ENCODE data around the gene KLHL13. TPM values are rescaled to one million over a fixed set of nuclear protein-coding genes. Genes with fewer than 3 reads are reported as not detected.

KLHL13 gene
- total RNA-seq, 4 donors from 2014 or later = 1.3 to 8.2 (median 5.2) TPM

GRCh38 chrX:118114971-118115370 is 1.6 kb downstream of the KLHL13 start:
- intact Hi-C loops (cut with DNase I) = no loop called here
- 39 to 41% methylated on average over 2 of the region's 2 CpGs for WGBS, 2 donors
- TF ChIP-seq POLR2A (IDR thresholded peaks at IDR 0.05) (no peak), CTCF (IDR thresholded peaks at IDR 0.05) (no peak)
- H3K4me3 ChIP-seq = peak overlapping the region in 3 of 4 donors; percentile 55 to 76 (median 60)
- DNase-seq = no peak
- no peaks in the 10 kb centered on the region for H3K36me3 ChIP-seq
- peaks cover 0 to 20% (median 0%) of the 10 kb centered on the region in 3 donors for H3K4me1 ChIP-seq
- peak overlapping the region in 3 of 4 donors; percentile 0 to 83 (median 80) for H3K27ac ChIP-seq
- no peaks in the 10 kb centered on the region for H3K9me3 ChIP-seq
- H3K27me3 ChIP-seq = no peaks in the 10 kb centered on the region

GRCh38 chrX:118109065-118109464 is 7.5 kb downstream of the KLHL13 start:
- Histone ChIP-seq H3K36me3 (no peaks in the 10 kb centered on the region), H3K27ac (no peak overlapping the region), H3K4me1 (peaks cover 0 to 1% (median 0%) of the 10 kb centered on the region in 3 donors), H3K9me3 (no peaks in the 10 kb centered on the region), H3K4me3 (no peak overlapping the region), H3K27me3 (no peaks in the 10 kb centered on the region)
- WGBS, 2 donors = 90 to 91% methylated on average over 5 of the region's 5 CpGs
- TF ChIP-seq CTCF (IDR thresholded peaks at IDR 0.05) (no peak), POLR2A (IDR thresholded peaks at IDR 0.05) (no peak)
- no peak for DNase-seq
- intact Hi-C loops (cut with DNase I) = no loop called here

- Histone ChIP-seq H3K4me3 (no peak overlapping the region), H3K9me3 (no peaks in the 10 kb centered on the region), H3K27me3 (no peaks in the 10 kb centered on the region), H3K27ac (no peak overlapping the region), H3K4me1 (no peaks in the 10 kb centered on the region), H3K36me3 (no peaks in the 10 kb centered on the region)
- intact Hi-C loops (cut with DNase I) = no loop called here
- TF ChIP-seq CTCF (IDR thresholded peaks at IDR 0.05) = no peak
- TF ChIP-seq POLR2A (IDR thresholded peaks at IDR 0.05) = no peak
- no peak for DNase-seq
- WGBS, 2 donors = 6 to 18% methylated on average over 1 of the region's 1 CpG
Observed at GRCh38 chrX:118108304-118108703, 8.3 kb downstream of the KLHL13 start.

GRCh38 chrX:118100091-118100490 is 16.5 kb downstream of the KLHL13 start:
- no peak overlapping the region for H3K4me3 ChIP-seq
- WGBS, 2 donors = 81 to 84% methylated on average over 5 of the region's 5 CpGs
- no peak overlapping the region for H3K27ac ChIP-seq
- H3K9me3 ChIP-seq = no peaks in the 10 kb centered on the region
- no peak for DNase-seq
- TF ChIP-seq POLR2A (IDR thresholded peaks at IDR 0.05) (no peak), CTCF (IDR thresholded peaks at IDR 0.05) (no peak)
- H3K27me3 ChIP-seq = no peaks in the 10 kb centered on the region
- no peaks in the 10 kb centered on the region for H3K4me1 ChIP-seq
- H3K36me3 ChIP-seq = no peaks in the 10 kb centered on the region
- intact Hi-C loops (cut with DNase I) = no loop called here

GRCh38 chrX:118088084-118088483 is 28.5 kb downstream of the KLHL13 start:
- no peak for TF ChIP-seq CTCF (IDR thresholded peaks at IDR 0.05)
- TF ChIP-seq POLR2A (IDR thresholded peaks at IDR 0.05) = no peak
- no peak for DNase-seq
- intact Hi-C loops (cut with DNase I) = no loop called here
- Histone ChIP-seq H3K27ac (no peak overlapping the region), H3K4me1 (no peaks in the 10 kb centered on the region), H3K4me3 (no peak overlapping the region), H3K36me3 (no peaks in the 10 kb centered on the region), H3K27me3 (no peaks in the 10 kb centered on the region), H3K9me3 (no peaks in the 10 kb centered on the region)
- 86 to 91% methylated on average over 4 of the region's 4 CpGs for WGBS, 2 donors
